ENCODE results near the gene PI4K2B. TPM values are rescaled to one million over a fixed set of nuclear protein-coding genes. Genes with fewer than 3 reads are reported as not detected.
A peak's percentile ranks its signal among the peaks of the same experiment; 100 is the strongest.

PI4K2B gene
- total and polyA plus RNA-seq, 3 experiments from 2014 or later = 9.7 to 38.9 (median 38.1) TPM

- Mint-ChIP-seq H3K27me3 (no peaks in the 10 kb centered on the region), H3K9me3 (no peaks in the 10 kb centered on the region), H3K36me3 (peaks cover 0 to 65% (median 9%) of the 10 kb centered on the region in 3 donors), H3K4me3 (no peak overlapping the region), H3K27ac (no peak overlapping the region), H3K4me1 (no peaks in the 10 kb centered on the region)
- DNase-seq = no peak
- POLR2A ChIA-PET = no interaction called here
- no peak overlapping the region for H3K4me3 ChIP-seq (ENCODE audit: low read length)
- CTCF ChIA-PET = interaction anchor here (1.3 kb wide), 1 partner anchor 53 kb away, joined by 3 read pairs; the partner anchor contains the start of gene ZCCHC4
- H3K27me3 ChIP-seq (ENCODE audit: insufficient read depth, low read length, poor library complexity, severe bottlenecking) = no peaks in the 10 kb centered on the region
- no peaks in the 10 kb centered on the region for H3K4me1 ChIP-seq (ENCODE audit: insufficient read depth, low read length)
- no peak overlapping the region for H3K27ac ChIP-seq (ENCODE audit: low read depth, low read length)
- H3K36me3 ChIP-seq (ENCODE audit: insufficient read depth, low read length) = peaks cover 5% of the 10 kb centered on the region
- H3K9me3 ChIP-seq (ENCODE audit: low read length) = no peaks in the 10 kb centered on the region
Measured at GRCh38 chr4:25258980-25259578, 25.2 kb downstream of the PI4K2B start.

DNA sequence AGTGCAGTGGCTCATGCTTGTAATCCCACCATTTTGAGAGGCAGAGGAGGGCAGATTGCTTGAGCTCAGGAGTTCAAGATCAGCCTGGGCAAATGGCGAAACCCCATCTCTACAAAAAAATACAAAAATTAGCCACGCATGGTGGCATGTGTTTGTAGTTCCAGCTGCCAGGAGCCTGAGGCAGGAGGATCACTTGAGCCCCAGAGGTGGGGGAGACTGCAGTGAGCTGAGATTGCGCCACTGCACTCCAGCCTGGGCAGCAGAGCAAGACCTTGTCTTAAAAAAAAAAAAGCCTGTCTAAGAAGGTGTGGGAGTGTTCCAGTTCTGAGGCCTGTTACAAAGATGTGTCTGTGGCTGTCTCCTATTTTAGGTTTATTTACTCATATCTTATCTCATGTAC lies 38.0 kb downstream of the PI4K2B start:
- ChIA-PET POLR2A (no interaction called here), CTCF (interaction anchor here (2.0 kb wide), 1 partner anchor 38 kb away, joined by 4 read pairs; the partner anchor contains the start of gene PI4K2B)
- Mint-ChIP-seq H3K4me3 (no peak overlapping the region), H3K36me3 (peaks cover 7 to 59% (median 24%) of the 10 kb centered on the region in 3 donors), H3K27me3 (no peaks in the 10 kb centered on the region), H3K9me3 (no peaks in the 10 kb centered on the region), H3K4me1 (peaks cover 0 to under 1% (median 0%) of the 10 kb centered on the region in 3 donors), H3K27ac (no peak overlapping the region)
- Histone ChIP-seq H3K9me3 (ENCODE audit: low read length) (no peaks in the 10 kb centered on the region), H3K27ac (ENCODE audit: low read depth, low read length) (no peak overlapping the region), H3K27me3 (ENCODE audit: insufficient read depth, low read length, poor library complexity, severe bottlenecking) (no peaks in the 10 kb centered on the region), H3K36me3 (ENCODE audit: insufficient read depth, low read length) (no peaks in the 10 kb centered on the region), H3K4me1 (ENCODE audit: insufficient read depth, low read length) (no peaks in the 10 kb centered on the region), H3K4me3 (ENCODE audit: low read length) (no peak overlapping the region)
- DNase-seq = no peak

- H3K27ac Mint-ChIP-seq = peak overlapping the region in 1 of 8 donors; percentile 13
- CTCF ChIA-PET = interaction anchor here (2.0 kb wide), 1 partner anchor 32 kb away, joined by 7 read pairs; the partner anchor contains the start of gene ZCCHC4
- no peaks in the 10 kb centered on the region for H3K27me3 ChIP-seq (ENCODE audit: insufficient read depth, low read length, poor library complexity, severe bottlenecking)
- no peak overlapping the region for H3K4me3 ChIP-seq (ENCODE audit: low read length)
- no peak for DNase-seq
- peaks cover 0 to 35% (median 6%) of the 10 kb centered on the region in 3 donors for H3K36me3 Mint-ChIP-seq
- H3K4me1 ChIP-seq (ENCODE audit: insufficient read depth, low read length) = no peaks in the 10 kb centered on the region
- H3K9me3 ChIP-seq (ENCODE audit: low read length) = no peaks in the 10 kb centered on the region
- H3K4me3 Mint-ChIP-seq = no peak overlapping the region
- no peaks in the 10 kb centered on the region for H3K27me3 Mint-ChIP-seq
- H3K4me1 Mint-ChIP-seq = no peaks in the 10 kb centered on the region
- H3K36me3 ChIP-seq (ENCODE audit: insufficient read depth, low read length) = no peaks in the 10 kb centered on the region
- POLR2A ChIA-PET = no interaction called here
- H3K9me3 Mint-ChIP-seq = peaks cover 0 to 1% (median 0%) of the 10 kb centered on the region in 5 donors
- H3K27ac ChIP-seq (ENCODE audit: low read depth, low read length) = no peak overlapping the region
Measured at GRCh38 chr4:25280210-25280609, 46.4 kb downstream of the PI4K2B start.

GRCh38 chr4:25283948-25284347 lies 50.1 kb downstream of the PI4K2B start:
- ChIA-PET POLR2A (no interaction called here), CTCF (no interaction called here)
- peaks cover 7 to 15% (median 14%) of the 10 kb centered on the region in 3 donors for H3K36me3 Mint-ChIP-seq
- H3K27me3 Mint-ChIP-seq = peaks cover 4 to 18% of the 10 kb centered on the region in 2 donors
- no peak overlapping the region for H3K4me3 Mint-ChIP-seq
- H3K4me3 ChIP-seq (ENCODE audit: low read length) = no peak overlapping the region
- DNase-seq = no peak
- peaks cover 8 to 15% (median 9%) of the 10 kb centered on the region in 5 donors for H3K9me3 Mint-ChIP-seq
- H3K27ac ChIP-seq (ENCODE audit: low read depth, low read length) = no peak overlapping the region
- no peaks in the 10 kb centered on the region for H3K36me3 ChIP-seq (ENCODE audit: insufficient read depth, low read length)
- no peaks in the 10 kb centered on the region for H3K27me3 ChIP-seq (ENCODE audit: insufficient read depth, low read length, poor library complexity, severe bottlenecking)
- no peaks in the 10 kb centered on the region for H3K4me1 Mint-ChIP-seq
- peak overlapping the region in 1 of 8 donors; percentile 4 for H3K27ac Mint-ChIP-seq
- no peaks in the 10 kb centered on the region for H3K9me3 ChIP-seq (ENCODE audit: low read length)
- H3K4me1 ChIP-seq (ENCODE audit: insufficient read depth, low read length) = no peaks in the 10 kb centered on the region

DNA sequence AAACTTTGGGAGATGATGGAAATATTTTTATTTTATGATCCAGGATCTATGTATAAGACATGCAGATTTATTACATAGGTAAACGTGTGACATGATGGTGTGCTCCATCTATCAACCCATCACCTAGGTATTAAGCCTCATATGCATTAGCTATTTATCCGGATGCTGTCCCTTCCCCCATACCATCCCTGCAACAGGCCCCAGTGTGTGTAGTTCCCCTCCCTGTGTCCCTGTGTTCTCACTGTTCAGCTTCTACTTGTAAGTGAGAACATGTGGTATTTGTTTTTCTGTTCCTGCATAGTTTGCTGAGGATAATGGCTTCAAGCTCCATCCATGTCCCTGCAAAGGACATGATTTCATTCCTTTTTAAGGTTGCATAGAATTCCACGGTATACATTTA lies 50.6 kb downstream of the PI4K2B start:
- Mint-ChIP-seq H3K4me1 (no peaks in the 10 kb centered on the region), H3K9me3 (peaks cover 8 to 16% (median 10%) of the 10 kb centered on the region in 5 donors), H3K27me3 (peaks cover 4 to 18% of the 10 kb centered on the region in 2 donors), H3K4me3 (no peak overlapping the region), H3K36me3 (peaks cover 7 to 20% (median 14%) of the 10 kb centered on the region in 3 donors), H3K27ac (no peak overlapping the region)
- H3K9me3 ChIP-seq (ENCODE audit: low read length) = no peaks in the 10 kb centered on the region
- CTCF ChIA-PET = interaction anchor here (1.4 kb wide), 1 partner anchor 28 kb away, joined by 3 read pairs; no protein-coding TSS in a partner anchor
- POLR2A ChIA-PET = no interaction called here
- H3K27ac ChIP-seq (ENCODE audit: low read depth, low read length) = no peak overlapping the region
- H3K4me3 ChIP-seq (ENCODE audit: low read length) = no peak overlapping the region
- H3K36me3 ChIP-seq (ENCODE audit: insufficient read depth, low read length) = no peaks in the 10 kb centered on the region
- H3K27me3 ChIP-seq (ENCODE audit: insufficient read depth, low read length, poor library complexity, severe bottlenecking) = no peaks in the 10 kb centered on the region
- no peaks in the 10 kb centered on the region for H3K4me1 ChIP-seq (ENCODE audit: insufficient read depth, low read length)
- no peak for DNase-seq

GRCh38 chr4:25290490-25291067 lies 56.7 kb downstream of the PI4K2B start:
- Histone ChIP-seq H3K4me3 (ENCODE audit: low read length) (no peak overlapping the region), H3K4me1 (ENCODE audit: insufficient read depth, low read length) (no peaks in the 10 kb centered on the region), H3K36me3 (ENCODE audit: insufficient read depth, low read length) (no peaks in the 10 kb centered on the region), H3K27me3 (ENCODE audit: insufficient read depth, low read length, poor library complexity, severe bottlenecking) (no peaks in the 10 kb centered on the region), H3K27ac (ENCODE audit: low read depth, low read length) (no peak overlapping the region), H3K9me3 (ENCODE audit: low read length) (no peaks in the 10 kb centered on the region)
- Mint-ChIP-seq H3K4me3 (no peak overlapping the region), H3K27ac (no peak overlapping the region), H3K36me3 (peaks cover 0 to 29% (median 5%) of the 10 kb centered on the region in 3 donors), H3K9me3 (peaks cover 8 to 18% (median 10%) of the 10 kb centered on the region in 5 donors), H3K27me3 (peaks cover 15 to 30% of the 10 kb centered on the region in 2 donors), H3K4me1 (no peaks in the 10 kb centered on the region)
- ChIA-PET CTCF (interaction anchor here (0.8 kb wide), 1 partner anchor 22 kb away, joined by 3 read pairs; no protein-coding TSS in a partner anchor), POLR2A (no interaction called here)
- no peak for DNase-seq

DNA sequence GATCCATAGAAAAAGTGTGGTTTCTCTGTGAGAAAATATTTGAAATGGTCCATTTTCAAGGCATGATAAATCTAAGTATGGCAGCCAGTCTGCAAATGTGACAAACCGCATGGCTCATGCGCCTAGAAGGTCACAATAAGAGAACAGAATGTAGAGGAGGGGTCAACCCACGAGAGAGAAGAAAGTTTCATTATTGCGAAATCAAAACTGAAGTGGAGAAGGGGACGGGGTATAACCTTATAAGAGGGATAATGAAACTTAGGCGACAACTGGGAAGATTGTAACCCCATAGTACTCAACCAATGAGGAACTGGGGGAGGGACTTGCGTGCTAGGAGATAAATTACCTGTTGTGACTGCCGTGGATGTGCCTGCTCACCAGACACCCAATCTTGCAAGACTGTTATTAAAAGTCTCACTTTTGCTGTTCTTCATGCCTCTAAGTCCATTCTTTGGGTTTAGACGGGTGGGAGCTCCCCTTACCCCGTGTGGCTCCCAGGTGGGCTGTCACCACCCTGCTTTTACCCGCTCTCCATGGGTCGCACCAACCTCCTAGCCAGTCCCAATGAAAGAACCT lies 57.4 kb downstream of the PI4K2B start:
- DNase-seq = no peak
- H3K36me3 Mint-ChIP-seq = peaks cover 0 to 29% (median 5%) of the 10 kb centered on the region in 3 donors
- peaks cover 15 to 32% of the 10 kb centered on the region in 2 donors for H3K27me3 Mint-ChIP-seq
- H3K27ac Mint-ChIP-seq = no peak overlapping the region
- H3K27ac ChIP-seq (ENCODE audit: low read depth, low read length) = no peak overlapping the region
- no peaks in the 10 kb centered on the region for H3K36me3 ChIP-seq (ENCODE audit: insufficient read depth, low read length)
- H3K4me1 Mint-ChIP-seq = no peaks in the 10 kb centered on the region
- CTCF ChIA-PET = interaction anchor here (0.8 kb wide), 1 partner anchor 21 kb away, joined by 3 read pairs; no protein-coding TSS in a partner anchor
- no peaks in the 10 kb centered on the region for H3K9me3 ChIP-seq (ENCODE audit: low read length)
- peaks cover 8 to 18% (median 10%) of the 10 kb centered on the region in 5 donors for H3K9me3 Mint-ChIP-seq
- no peaks in the 10 kb centered on the region for H3K4me1 ChIP-seq (ENCODE audit: insufficient read depth, low read length)
- H3K27me3 ChIP-seq (ENCODE audit: insufficient read depth, low read length, poor library complexity, severe bottlenecking) = no peaks in the 10 kb centered on the region
- H3K4me3 ChIP-seq (ENCODE audit: low read length) = no peak overlapping the region
- POLR2A ChIA-PET = no interaction called here
- no peak overlapping the region for H3K4me3 Mint-ChIP-seq

Measured in CD8-positive, alpha-beta memory T cell (primary cell).